Caki2 (cell line): ENCODE measurements around the gene MTX1. TPM values are rescaled to one million over a fixed set of nuclear protein-coding genes. Genes with fewer than 3 reads are reported as not detected.

Experiments used
- DNase-seq: peaks from one replicate; pipeline ENCODE4 v3.0.0-alpha.2; 2015; ENCODE audit warnings: low read depth
- in situ Hi-C: cut with HindIII; loops from 2 replicates; pipeline ENCODE4 v1.10.0; 2016; ENCODE audit warnings: low sequenced_read_pairs, low pct_unique_long_range_greater_than_20kb, mixed read lengths
- total RNA-seq: library from RNA; depleted of rRNA; stranded (reverse); fragments of >200 nt; shearing (Covaris generic); gene quantifications from 2 replicates; pipeline ENCODE4 v1.2.3, GENCODE V29; 2014; ENCODE audit warnings: low replicate concordance

Gene MTX1
- total RNA-seq, 1 experiment from 2014 or later: 172 TPM

DNA sequence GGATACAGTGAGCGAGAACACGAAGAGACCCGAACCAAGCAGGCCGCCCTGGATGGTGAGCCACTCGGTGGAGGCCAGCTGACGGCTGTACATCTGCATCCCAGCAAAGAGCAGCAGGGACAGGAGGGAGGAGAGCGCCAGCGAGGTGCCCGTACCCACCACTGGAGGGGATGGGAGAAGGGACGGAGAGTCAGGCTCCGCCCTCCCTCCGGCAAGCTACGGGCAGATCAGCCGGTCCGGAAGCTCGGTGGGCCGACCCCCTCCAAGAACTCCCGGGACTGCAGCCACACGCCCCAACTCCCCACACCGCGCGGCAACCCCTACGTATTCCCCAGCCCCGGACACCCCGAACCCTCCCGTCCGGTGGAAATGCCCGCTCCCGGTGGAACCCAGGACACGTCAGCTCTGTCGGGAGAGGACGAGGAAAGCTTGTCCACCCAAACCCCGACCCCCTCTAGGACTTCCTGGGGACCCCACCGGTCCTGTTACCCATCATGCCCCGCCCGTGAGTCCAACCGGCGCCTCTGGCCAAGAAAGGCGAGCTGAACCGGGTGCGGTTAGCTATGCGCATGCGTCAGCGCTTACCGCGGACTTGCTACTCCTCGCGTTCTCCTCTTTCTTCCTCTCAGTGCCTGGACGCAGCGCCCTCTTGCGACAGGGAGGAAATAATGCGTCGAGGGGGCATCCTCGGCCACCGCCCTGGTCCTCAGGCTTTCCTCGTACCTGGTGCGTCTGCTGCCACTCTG lies 35.6 kb upstream of the MTX1 start, which contains the start of gene KRTCAP2:
Gene KRTCAP2, minus strand, starts transcription at position 573 of the 746 bp plus-strand sequence. Its CDS starts 80 bp downstream, at position 493.
- in situ Hi-C loops: no loop called here
- DNase-seq: peak; percentile 89

GRCh38 chr1:155173478-155174323 lies 34.8 kb upstream of the MTX1 start, which contains the start of gene TRIM46:
Gene TRIM46, plus strand, starts transcription at chr1:155173849. Its CDS starts 118 bp downstream, at chr1:155173967.
- in situ Hi-C loops: no loop called here
- DNase-seq: no peak

DNA sequence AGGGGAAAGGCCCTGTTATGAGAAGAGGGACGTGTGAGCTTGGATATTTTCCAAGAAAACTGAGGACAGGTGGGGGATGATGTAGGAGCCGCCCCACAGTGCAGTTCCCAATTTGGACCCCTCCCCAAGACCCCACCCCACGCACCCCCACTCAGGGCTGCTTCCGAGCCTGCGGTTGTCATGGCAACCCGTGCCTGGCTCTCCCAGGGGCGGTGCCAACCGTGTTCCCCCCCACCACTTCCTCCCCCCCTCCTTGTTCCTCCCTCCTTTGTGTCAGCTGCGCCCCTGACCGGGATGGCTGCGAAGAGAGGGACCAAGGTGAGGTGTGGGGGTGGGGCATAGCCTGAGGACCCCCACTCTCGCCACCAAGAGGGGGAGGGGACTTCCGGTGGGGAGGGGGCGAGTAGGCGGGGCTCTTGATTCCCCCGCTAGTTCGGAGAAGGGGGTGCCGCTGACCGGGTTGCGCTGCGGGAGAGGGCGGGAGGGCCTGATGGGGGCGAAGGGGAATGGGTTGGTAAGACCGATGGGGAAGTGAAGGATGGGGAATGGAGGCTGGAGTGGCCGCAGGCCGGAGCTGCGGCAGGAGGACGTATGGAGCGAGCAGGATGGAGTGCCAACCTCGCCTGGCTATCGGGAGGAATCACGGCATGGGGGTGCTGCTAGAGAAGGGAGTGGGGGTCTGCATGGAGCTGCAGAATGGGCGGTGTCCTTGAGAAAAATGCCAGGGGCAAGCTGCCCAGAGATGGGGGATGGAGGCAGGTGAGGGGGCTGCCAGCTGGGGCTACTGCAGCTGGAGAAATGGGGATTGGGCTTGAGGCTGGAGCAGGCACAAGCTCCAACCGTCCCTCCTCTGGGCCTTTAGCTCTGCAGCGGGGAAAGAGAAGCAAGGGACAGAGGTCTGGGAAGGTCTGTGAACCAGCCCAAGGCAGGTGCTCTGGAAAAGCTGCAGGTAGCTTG lies 33.9 kb upstream of the MTX1 start:
- in situ Hi-C loops: no loop called here

DNA sequence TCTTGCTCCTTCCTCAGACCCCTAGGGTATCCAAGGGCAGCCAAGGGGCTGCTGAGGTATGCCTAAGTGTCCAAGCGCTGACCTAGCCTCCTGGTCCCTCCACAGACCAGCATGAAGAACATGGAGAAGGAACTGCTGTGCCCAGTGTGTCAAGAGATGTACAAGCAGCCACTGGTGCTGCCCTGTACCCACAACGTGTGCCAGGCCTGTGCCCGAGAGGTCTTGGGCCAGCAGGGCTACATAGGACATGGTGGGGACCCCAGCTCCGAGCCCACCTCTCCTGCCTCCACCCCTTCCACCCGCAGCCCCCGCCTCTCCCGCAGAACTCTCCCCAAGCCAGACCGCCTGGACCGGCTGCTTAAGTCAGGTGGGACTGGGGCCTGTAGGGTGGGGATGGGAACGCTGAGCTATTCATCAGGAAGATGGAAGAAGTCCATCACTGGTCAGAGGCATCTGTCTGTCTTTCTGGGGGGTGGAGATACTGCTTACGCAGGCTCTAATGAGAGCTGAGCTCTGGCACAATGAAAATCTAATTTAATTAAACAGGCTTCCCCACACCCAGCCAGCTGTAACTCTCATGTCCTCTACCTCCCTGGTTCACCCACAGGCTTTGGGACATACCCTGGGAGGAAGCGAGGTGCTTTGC lies 33.1 kb upstream of the MTX1 start:
- no peak for DNase-seq
- in situ Hi-C loops: no loop called here

More for the DNA sequence above, 33.9 kb upstream of the MTX1 start:
- no peak for DNase-seq

DNA sequence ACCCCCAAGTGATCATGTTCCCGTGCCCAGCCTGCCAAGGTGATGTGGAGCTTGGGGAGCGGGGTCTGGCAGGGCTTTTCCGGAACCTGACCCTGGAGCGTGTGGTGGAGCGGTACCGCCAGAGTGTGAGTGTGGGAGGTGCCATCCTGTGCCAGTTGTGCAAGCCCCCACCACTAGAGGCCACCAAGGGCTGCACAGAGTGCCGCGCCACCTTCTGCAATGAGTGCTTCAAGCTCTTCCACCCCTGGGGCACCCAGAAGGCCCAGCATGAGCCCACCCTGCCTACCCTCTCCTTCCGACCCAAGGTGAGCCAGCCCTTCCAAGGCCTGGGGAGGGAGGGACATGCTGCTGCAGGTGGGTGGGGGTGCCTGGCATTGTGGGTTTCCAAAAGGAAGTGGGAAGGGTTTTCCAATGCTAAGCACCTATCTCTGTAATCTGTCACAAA lies 32.5 kb upstream of the MTX1 start:
- in situ Hi-C loops: no loop called here
- DNase-seq: no peak

GRCh38 chr1:155176544-155177071 lies 31.9 kb upstream of the MTX1 start:
- in situ Hi-C loops: no loop called here
- DNase-seq: peak; percentile 61

DNA sequence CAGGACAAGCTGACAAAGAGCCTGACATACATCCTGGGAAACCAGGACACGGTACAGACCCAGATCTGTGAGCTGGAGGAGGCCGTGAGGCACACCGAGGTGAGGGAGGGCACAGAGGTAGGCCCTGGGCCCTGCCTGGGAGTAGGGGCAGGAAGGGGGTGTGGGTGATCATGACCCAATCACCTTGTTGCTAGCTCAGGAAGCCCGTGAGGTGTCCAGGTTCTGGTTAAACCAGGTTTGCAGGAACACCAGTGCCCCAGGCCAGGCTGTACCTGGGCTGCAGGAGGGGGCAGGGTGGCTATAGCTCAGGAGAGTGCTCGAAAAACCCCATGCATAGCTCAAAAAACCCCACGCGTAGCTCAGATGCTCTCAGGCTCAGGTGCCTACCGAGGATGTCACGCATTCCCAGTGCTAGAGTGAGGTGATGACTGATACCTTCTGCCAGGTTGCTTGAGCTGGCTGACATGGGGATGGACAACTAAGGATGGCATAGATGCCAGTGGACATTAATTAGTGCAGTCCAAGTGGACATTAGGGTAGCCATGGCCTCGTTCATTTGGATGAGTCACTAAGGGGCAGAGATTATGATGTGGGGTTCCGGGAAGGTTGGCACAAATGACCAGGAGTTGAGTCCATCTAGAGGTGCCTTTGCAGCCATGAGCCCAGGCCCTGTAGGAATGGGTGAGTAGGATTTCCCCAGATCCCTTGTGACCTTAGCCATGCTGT lies 31.1 kb upstream of the MTX1 start:
- no peak for DNase-seq
- in situ Hi-C loops: no loop called here

DNA sequence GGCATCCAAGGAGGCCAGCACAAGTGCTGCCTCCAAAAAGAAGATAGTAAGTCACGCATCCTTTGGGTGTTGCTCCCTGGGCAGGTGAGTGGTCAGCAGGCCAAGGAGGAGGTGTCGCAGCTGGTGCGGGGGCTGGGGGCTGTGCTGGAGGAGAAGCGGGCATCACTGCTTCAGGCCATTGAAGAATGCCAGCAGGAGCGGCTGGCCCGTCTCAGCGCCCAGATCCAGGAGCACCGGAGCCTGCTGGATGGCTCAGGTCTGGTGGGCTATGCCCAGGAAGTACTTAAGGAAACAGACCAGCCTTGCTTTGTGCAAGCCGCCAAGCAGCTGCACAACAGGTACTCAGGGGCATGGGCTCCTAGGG lies 30.6 kb upstream of the MTX1 start:
- no peak for DNase-seq

GRCh38 chr1:155178441-155179111 lies 29.9 kb upstream of the MTX1 start:
- DNase-seq: no peak
- in situ Hi-C loops: no loop called here

More for the DNA sequence above, 30.6 kb upstream of the MTX1 start:
- in situ Hi-C loops: no loop called here

DNA sequence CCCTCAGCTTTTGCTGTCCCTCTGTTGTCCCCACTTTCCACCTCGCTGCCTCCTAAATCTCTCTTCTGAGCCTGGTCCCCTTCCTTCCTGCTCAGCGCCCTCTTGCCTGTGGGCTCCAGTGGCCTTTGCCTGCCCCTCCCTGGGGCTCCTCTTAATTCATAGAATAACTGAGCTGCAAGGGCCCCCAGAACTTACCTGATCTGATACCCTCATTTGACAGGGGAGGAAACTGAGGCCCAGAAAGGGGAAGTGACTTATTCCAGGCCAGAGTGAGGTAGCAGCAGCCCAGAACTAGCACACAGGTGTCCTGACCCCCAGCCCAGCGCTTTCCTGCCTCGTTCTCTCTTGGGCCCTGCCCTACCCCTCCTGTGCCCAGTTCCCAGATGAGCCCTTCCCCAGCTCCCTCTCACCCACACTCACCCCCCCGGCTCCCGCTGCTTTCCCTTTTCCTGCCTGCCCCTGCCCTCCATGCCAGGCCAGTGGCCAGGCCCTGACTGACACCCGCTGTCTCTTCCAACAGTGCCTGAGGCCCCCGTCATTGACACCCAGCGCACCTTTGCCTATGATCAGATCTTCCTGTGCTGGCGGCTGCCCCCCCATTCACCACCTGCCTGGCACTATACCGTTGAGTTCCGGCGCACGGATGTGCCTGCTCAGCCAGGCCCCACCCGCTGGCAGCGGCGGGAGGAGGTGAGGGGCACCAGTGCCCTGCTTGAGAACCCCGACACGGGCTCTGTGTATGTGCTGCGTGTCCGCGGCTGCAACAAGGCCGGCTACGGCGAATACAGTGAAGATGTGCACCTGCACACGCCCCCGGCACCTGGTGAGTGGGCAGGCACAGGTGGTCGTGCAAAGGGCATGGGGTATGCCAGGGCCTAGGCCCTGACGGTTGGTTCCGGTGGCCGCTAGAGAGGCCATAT lies 29.1 kb upstream of the MTX1 start:
- DNase-seq: no peak
- in situ Hi-C loops: no loop called here

- no peak for DNase-seq
- in situ Hi-C loops: no loop called here
Observed at GRCh38 chr1:155181371-155182051, 27.0 kb upstream of the MTX1 start.

DNA sequence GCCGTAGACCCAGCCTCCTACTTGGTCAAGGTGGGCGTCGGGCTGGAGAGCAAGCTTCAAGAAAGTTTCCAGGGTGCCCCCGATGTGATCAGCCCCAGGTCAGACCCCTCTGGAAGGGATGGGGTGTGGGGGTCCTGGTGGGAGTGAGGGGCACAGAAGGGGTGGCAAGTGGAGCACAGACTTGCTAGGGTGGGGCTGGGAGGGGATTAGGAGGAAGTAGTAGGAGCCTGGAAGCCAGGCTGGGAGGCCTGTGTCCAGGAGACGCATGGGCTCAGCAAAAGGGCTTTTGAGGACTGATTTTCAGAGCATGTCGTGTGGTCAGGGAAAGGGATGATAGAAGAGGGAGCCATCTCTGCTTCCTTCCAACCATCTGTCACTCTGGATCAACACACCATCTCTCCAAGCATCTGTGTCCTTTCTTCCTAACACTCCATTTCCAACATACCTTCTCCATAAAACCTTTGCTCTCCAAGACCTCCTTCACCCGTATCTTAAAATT lies 26.4 kb upstream of the MTX1 start:
- no peak for DNase-seq
- in situ Hi-C loops: no loop called here

- DNase-seq: no peak
- in situ Hi-C loops: no loop called here
Observed at GRCh38 chr1:155183775-155184221, 24.7 kb upstream of the MTX1 start.

DNA sequence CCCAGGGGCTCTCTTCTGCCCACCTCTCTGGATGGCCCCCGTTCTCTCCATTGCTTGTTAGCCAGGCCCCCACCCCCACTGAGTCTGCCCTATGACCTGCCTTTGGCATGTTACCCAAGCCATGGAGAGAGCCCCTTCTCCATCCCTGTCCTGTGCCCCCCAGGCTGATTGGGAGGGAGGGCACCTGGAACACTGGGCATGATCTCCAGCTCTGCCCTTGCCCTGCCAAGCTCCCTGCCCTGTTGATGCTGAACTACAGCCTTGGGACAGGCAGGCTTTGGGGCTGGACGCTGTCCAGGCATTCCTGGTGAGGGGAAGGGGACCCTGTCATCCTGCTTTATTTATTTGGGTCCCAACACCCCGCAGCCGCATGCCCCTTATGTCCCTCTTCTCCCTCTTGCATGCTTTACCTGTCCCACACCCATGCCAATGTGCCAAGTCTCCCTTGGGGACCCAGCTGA lies 24.1 kb upstream of the MTX1 start:
- DNase-seq: no peak
- in situ Hi-C loops: no loop called here
